ENCODE data around the gene DIP2C.

- TF ChIP-seq CTCF (conservative IDR thresholded peaks at IDR 0.05; ENCODE audit: low read length) (no peak), EZH2phosphoT487 (IDR thresholded peaks at IDR 0.05; ENCODE audit: borderline replicate concordance) (no peak)
These were observed 210.8 kb downstream of the DIP2C start for GRCh38 chr10:478471-479245.

Measured in Loucy (cell line).